HAP-1 (cell line): ENCODE results near the gene MEI4.
"Not testable (repeated sequence)": the region's sequence is repeated elsewhere in the genome, so short reads cannot be mapped to it uniquely, and the experiment has no call there.

Experiments
- DNase-seq, 2 experiments: peaks; one replicate each; pipeline ENCODE4 v3.0.0-alpha.2; 2016 to 2020; ENCODE audit warnings: low spot score in 2 of 2
- H3K27me3 ChIP-seq: fragments of 250-450 bp; sonication (Bioruptor Pico); 2 replicates; pipeline ENCODE4 v1.5.1; 2020; ENCODE audit warnings: low read depth, mild to moderate bottlenecking, moderate library complexity
- H3K36me3 ChIP-seq: fragments of 250-450 bp; sonication (Bioruptor Pico); replicated peaks from 2 replicates; pipeline ENCODE4 v1.5.1; 2020; ENCODE audit warnings: mild to moderate bottlenecking
- H3K4me1 ChIP-seq: fragments of 250-450 bp; sonication (Bioruptor Pico); 2 replicates; pipeline ENCODE4 v1.5.1; 2020; ENCODE audit warnings: mild to moderate bottlenecking
- H3K4me3 ChIP-seq: fragments of 250-450 bp; sonication (Bioruptor Pico); 2 replicates; pipeline ENCODE4 v1.5.1; 2020; ENCODE audit warnings: mild to moderate bottlenecking, moderate library complexity
- H3K9me3 ChIP-seq: fragments of 250-450 bp; sonication (Bioruptor Pico); 2 replicates; pipeline ENCODE4 v1.5.1; 2020; ENCODE audit warnings: mild to moderate bottlenecking, moderate library complexity
- in situ Hi-C: fragments of 300-500 bp; cut with MboI; formaldehyde crosslinking; loops from 3 replicates; pipeline ENCODE4 v1.14.3; 2020; ENCODE audit warnings: low sequenced_read_pairs, inconsistent platforms, mixed read lengths

Gene MEI4

DNA sequence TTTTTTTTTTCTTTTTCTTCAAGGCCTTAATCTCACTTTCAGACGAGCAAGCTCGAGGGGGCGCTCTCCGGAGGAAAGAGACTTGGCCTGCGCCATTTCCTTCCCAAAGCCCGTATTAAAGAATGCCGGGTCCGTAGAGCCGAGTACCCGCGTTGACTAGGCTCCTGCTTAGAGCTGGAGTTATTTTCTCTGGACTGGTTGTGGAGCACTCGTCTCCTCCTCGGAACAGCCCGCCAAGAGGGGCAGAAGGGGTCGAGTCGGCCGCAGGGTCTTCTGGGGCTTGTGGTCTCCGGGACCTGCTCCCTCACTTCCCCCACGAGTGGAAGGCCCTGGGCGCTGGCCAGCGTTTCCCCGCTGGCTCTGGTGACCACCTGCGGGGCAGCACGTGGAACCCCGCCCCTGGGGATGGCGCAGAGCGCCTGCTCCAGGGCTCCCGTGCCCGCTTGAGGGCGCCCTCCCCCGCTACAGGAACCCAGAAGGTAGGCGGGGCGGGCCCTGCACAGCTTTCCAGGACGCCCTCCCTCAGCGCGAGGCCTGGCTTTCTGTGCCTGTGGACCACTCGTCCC is 2.7 kb upstream of the MEI4 start:
- Histone ChIP-seq H3K4me1 (no peaks in the 10 kb centered on the region), H3K9me3 (no peaks in the 10 kb centered on the region), H3K27me3 (peaks cover 5% of the 10 kb centered on the region), H3K4me3 (peak overlapping the region; percentile 11; the same call in 1 of the 2 replicates), H3K36me3 (no peaks in the 10 kb centered on the region)
- in situ Hi-C loops = no loop called here
- peak in 1 of 2 experiments; percentile 68 for DNase-seq

DNA sequence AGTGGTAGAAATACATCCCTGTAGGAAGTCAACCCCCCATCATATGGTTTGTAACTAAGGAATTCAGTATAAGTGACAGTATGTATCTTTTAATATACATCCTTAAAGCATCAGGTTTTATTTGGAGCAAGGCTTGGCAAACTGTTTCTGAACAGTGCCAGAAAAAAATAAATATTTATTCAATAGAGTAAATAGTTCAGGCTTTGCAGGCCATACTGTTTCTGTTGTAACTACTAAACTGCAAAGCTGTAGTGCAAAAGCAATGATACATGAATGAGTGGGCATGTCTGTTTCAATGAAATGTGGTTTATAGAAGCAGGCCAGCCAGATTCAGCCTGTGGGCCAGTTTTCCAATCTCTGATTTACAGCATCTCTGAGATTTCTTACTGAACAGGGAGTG is 977 bp downstream of the MEI4 start:
- Histone ChIP-seq H3K4me3 (no peak overlapping the region), H3K4me1 (no peaks in the 10 kb centered on the region), H3K27me3 (no peaks in the 10 kb centered on the region), H3K36me3 (no peaks in the 10 kb centered on the region), H3K9me3 (no peaks in the 10 kb centered on the region)
- no peak for DNase-seq
- in situ Hi-C loops = no loop called here

DNA sequence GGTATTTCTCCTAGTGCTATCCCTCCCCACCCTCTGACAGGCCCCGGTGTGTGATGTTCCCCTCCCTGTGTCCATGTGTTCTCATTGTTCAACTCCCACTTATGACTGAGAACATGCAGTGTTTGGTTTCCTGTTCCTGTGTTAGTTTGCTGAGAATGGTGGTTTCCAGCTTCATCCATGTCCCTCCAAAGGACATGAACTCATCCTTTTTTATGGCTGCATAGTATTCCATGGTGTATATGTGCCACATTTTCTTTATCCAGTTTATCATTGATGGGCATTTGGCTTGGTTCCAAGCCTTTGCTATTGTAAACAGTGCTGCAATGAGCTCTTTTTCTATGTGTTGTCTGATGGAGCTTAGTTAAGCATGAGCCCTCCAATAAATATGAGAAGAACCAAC is 2.2 kb downstream of the MEI4 start:
- H3K4me1 ChIP-seq, H3K9me3 ChIP-seq, H3K4me3 ChIP-seq, H3K27me3 ChIP-seq, in situ Hi-C loops, DNase-seq, H3K36me3 ChIP-seq: not testable (repeated sequence)

DNA sequence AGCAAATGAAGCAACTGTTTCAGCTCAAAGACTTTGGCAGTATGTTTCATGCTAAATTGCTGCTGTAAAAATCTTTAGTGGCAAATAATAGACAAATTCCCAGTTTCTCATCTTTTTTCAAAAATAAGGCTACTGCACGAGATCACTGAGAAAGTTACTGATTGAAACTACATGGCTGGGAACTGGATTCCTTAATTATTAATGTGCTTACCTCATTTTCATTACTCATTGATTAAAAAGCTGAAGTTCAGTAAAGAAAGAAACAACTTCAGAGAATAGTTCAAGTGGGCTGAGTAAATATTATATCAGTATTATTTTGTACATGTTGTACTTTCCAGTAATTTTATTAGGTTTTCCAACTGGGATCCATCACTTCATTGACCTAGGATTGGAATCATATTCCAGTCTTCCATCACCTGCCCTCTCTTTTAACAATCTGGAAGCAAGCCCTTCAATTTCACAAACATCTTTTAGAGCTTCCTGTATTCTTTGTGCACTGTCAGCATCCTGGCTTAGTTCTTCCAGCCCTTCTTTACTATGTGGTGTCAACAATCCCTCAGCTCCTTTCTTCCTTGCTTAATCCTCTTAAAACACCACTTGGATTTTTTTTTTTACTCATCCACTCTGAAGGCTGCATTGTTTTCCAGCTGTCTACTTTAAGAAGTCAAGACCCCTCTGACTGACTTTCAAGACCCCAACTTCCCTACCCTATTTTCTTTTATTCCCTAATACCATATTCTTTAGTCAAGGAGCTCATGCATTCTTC is 4.3 kb downstream of the MEI4 start:
- H3K9me3 ChIP-seq = no peaks in the 10 kb centered on the region
- H3K36me3 ChIP-seq = no peaks in the 10 kb centered on the region
- no peak for DNase-seq
- no peak overlapping the region for H3K4me3 ChIP-seq
- no peaks in the 10 kb centered on the region for H3K4me1 ChIP-seq
- in situ Hi-C loops = no loop called here
- no peaks in the 10 kb centered on the region for H3K27me3 ChIP-seq

DNA sequence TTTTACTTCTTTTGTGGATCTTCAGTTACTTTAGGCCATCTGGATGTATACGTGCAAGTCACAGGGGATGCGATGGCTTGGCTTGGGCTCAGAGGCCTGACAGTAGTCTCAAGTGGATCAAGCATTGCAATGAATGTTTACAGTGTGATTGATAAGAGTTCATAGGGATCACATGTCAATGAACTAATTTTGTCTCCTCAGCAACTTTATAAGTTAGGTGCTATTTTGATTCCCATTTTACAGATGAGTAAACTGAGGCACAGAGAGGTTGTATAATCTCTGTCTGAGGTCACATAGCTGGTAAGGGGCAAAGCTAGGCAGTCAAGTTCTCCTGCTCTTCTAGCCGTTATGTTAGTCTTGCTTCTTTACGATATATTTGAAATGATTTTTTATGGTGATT is 13.5 kb downstream of the MEI4 start:
- H3K36me3 ChIP-seq = no peaks in the 10 kb centered on the region
- no peaks in the 10 kb centered on the region for H3K9me3 ChIP-seq
- H3K27me3 ChIP-seq = no peaks in the 10 kb centered on the region
- H3K4me3 ChIP-seq = no peak overlapping the region
- in situ Hi-C loops = no loop called here
- H3K4me1 ChIP-seq = no peaks in the 10 kb centered on the region
- DNase-seq = no peak

DNA sequence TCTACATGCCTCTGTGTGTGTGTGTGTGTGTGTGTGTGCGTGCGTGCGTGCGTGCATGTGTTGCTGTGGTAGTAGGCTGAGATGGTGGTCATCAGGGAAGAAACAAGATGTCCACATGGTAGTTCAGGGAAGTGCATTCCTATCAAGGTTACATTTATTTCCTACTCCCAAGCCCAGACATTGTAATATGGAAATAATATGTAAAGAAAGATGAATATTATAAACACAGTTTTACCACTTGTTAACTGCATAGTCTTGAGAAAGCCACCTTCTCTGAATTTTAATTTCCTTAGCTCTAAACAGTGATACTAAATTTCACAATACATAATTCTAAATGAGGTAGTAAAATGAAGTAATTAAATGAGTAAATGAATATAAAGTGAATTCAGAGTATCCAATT is 14.0 kb downstream of the MEI4 start:
- H3K27me3 ChIP-seq = no peaks in the 10 kb centered on the region
- H3K36me3 ChIP-seq = no peaks in the 10 kb centered on the region
- H3K9me3 ChIP-seq = no peaks in the 10 kb centered on the region
- H3K4me1 ChIP-seq = no peaks in the 10 kb centered on the region
- no peak for DNase-seq
- no peak overlapping the region for H3K4me3 ChIP-seq
- in situ Hi-C loops = no loop called here

DNA sequence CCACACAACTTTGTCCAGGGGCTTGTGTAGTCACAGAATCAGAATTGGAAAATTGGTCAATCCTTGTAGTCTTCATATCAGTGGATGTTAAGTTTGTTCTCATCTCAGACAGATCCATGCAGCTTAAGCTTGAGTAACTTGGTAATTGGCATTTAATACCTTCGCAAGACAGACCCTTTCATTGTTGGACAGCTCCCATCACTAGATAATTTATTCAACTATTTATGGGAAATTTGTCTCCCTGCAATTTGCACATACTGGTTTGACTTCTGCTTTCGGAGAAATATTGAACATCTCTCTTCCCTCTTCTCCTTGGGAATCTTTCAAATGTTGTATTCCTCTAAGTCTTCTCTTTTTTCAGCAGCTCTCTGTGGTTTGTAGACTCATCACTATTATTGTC is 17.1 kb downstream of the MEI4 start:
- no peak overlapping the region for H3K4me3 ChIP-seq

DNA sequence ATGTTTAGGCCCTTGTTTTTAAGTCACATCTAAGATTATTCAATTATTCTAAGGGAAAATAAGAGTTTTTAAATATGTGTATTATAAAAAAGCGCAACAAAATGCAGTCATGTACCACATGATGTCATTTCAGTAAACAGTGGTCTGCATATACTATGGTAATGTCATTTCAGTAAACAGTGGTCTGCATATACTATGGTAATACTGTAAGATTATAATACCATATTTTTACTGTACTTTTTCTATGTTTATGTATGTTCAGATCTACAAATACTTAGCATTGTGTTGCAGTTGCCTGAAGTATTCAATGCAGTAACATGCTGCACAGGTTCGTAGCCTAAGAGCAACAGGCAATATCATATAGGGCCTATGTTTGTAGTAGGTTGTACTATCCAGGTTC is 21.4 kb downstream of the MEI4 start:
- DNase-seq = no peak
- Histone ChIP-seq H3K9me3 (no peaks in the 10 kb centered on the region), H3K27me3 (no peaks in the 10 kb centered on the region), H3K4me1 (no peaks in the 10 kb centered on the region), H3K4me3 (no peak overlapping the region), H3K36me3 (no peaks in the 10 kb centered on the region)
- in situ Hi-C loops = no loop called here

More for the DNA sequence above, 17.1 kb downstream of the MEI4 start:
- no peaks in the 10 kb centered on the region for H3K4me1 ChIP-seq
- H3K9me3 ChIP-seq = no peaks in the 10 kb centered on the region
- no peaks in the 10 kb centered on the region for H3K27me3 ChIP-seq
- no peak for DNase-seq
- in situ Hi-C loops = no loop called here
- H3K36me3 ChIP-seq = no peaks in the 10 kb centered on the region

DNA sequence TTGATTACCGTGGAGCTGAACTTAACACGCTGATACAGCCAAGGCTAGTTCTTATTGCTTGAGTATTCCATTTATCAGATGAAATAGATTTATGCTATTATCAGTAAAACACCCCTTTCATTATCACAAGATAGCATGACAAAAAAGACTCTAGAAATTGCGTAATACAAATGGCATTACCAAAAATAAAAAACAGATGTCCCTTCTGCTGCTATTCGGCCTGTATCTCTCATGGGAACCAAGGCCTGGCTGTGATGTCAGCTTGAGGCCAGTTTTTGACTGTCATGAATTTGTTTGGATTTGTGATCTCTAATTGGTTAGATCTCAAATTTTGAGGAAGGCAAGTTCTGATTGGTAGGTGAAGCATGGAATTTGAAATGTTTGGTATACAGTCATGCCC is 25.2 kb downstream of the MEI4 start:
- no peak for DNase-seq
- no peaks in the 10 kb centered on the region for H3K4me1 ChIP-seq
- in situ Hi-C loops = no loop called here
- no peaks in the 10 kb centered on the region for H3K9me3 ChIP-seq
- H3K4me3 ChIP-seq = no peak overlapping the region
- no peaks in the 10 kb centered on the region for H3K27me3 ChIP-seq
- no peaks in the 10 kb centered on the region for H3K36me3 ChIP-seq

DNA sequence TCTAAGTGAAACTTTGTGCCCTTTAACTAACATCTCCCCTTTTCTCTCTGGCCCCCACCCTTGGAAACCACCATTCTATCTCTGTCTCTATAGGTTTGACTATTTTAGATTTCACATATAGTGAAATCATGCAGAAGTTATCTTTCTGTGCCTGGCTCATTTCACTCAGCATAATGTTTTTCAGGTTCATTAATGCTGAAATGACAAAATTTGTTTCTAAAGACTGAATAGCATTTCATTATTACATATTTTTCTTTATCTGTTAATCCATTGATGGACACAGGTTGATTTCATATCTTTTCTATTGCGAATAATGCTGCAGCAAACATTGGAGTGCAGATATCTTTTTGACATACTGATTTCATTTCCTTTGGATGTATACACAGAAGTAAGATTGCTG is 30.7 kb downstream of the MEI4 start:
- no peaks in the 10 kb centered on the region for H3K9me3 ChIP-seq
- H3K36me3 ChIP-seq = no peaks in the 10 kb centered on the region
- H3K27me3 ChIP-seq = no peaks in the 10 kb centered on the region
- H3K4me1 ChIP-seq = no peaks in the 10 kb centered on the region
- in situ Hi-C loops = no loop called here
- no peak overlapping the region for H3K4me3 ChIP-seq
- DNase-seq = no peak

DNA sequence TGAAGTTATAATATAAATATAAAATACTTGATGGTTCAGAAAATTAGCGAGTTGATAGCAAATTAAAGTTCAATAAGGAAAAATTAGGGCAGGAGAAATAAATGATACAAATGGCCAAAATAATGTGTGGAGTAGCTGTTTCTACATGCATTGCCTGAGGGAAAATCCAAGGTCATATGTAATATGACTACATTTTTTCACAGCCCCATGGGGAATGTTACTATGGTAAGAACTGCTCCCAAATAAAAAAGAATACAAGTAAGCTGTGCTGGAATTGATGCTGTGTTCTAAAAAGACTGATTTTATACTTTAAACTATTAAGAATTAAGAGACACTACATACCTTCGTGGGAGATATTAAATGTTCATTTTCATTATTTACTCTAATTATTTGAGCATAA is 34.1 kb downstream of the MEI4 start:
- H3K27me3 ChIP-seq = no peaks in the 10 kb centered on the region
- no peaks in the 10 kb centered on the region for H3K9me3 ChIP-seq
- no peak for DNase-seq
- in situ Hi-C loops = no loop called here
- H3K4me3 ChIP-seq = no peak overlapping the region
- H3K4me1 ChIP-seq = no peaks in the 10 kb centered on the region
- H3K36me3 ChIP-seq = no peaks in the 10 kb centered on the region

DNA sequence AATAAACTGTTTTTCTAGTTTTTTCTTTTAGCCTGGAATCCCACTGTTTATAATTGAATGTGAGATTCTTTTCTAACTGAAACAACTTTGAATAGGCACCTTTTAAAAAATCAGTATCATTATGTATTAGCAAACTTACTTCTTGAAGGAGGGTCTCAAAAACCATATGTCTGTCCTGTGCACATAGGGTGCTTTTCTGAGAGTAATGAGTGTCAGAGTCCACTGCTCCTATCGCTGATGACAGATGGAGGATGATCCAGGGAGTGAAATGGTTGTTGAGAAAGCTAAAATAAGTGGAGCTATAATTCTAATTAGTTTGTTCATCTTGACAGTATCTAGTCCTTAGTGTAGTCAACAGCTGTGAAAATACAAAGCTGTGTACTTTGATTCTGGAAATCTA is 35.8 kb downstream of the MEI4 start:
- Histone ChIP-seq H3K9me3 (no peaks in the 10 kb centered on the region), H3K36me3 (no peaks in the 10 kb centered on the region), H3K4me1 (no peaks in the 10 kb centered on the region), H3K27me3 (no peaks in the 10 kb centered on the region), H3K4me3 (no peak overlapping the region)
- in situ Hi-C loops = no loop called here
- no peak for DNase-seq

DNA sequence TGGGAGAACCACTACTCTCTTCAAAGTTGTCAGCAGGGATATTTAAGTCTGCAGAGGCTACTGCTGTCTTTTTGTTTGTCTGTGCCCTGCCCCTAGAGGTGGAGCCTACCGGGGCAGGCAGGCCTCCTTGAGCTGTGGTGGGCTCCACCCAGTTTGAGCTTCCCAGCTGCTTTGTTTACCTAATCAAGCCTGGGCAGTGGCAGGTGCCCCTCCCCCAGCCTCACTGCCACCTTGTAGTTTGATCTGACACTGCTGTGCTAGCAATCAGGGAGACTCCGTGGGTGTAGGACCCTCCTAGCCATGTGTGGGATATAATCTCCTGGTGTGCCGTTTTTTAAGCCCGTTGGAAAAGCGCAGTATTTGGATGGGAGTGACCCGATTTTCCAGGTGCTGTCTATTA is 47.3 kb downstream of the MEI4 start:
- in situ Hi-C loops, H3K27me3 ChIP-seq, H3K4me1 ChIP-seq, H3K4me3 ChIP-seq, H3K36me3 ChIP-seq, H3K9me3 ChIP-seq: not testable (repeated sequence)
- DNase-seq = peak in 1 of 2 experiments; percentile 10

DNA sequence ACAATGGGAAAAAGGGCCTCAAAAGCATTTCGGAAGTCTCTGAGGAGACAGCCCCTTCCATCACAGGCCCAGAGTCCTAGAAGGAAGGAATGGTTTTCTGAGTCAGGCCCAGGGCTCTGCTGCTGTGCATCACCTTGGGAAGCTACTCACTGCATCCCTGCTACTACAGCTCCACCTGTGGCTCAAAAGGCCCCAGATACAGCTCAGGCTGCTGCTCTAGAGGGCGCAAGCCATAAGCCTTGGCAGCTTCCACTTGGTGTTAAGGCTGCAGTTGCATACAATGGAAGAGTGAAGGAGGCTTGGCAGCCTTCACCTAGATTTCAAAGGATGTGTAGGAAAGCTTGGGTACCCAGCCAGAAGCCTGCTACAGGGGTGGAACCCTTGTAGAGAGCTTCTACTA is 54.8 kb downstream of the MEI4 start:
- in situ Hi-C loops = no loop called here
- Histone ChIP-seq H3K4me3 (no peak overlapping the region), H3K4me1 (no peaks in the 10 kb centered on the region), H3K9me3 (no peaks in the 10 kb centered on the region), H3K27me3 (no peaks in the 10 kb centered on the region), H3K36me3 (no peaks in the 10 kb centered on the region)
- no peak for DNase-seq

DNA sequence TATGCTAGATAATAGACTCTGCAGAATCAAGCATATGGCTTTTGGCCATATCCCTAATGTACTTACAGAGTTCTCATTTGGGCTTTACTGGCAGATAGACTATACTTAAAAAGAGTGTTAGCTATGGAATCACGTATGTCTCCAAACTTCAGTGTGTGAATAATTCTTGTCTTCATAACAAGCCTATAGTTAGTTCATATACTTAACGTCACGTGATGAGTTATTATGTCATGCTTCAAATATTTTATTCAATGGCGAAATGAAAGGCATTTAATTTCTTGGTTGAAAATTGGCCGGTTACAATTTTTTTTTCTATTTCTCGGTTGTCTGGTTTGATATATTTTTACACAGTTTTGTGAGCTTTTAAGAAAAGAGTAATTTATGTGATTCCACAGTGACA is 62.7 kb downstream of the MEI4 start:
- in situ Hi-C loops = no loop called here
- no peaks in the 10 kb centered on the region for H3K27me3 ChIP-seq
- peaks cover 5% of the 10 kb centered on the region for H3K4me1 ChIP-seq
- no peaks in the 10 kb centered on the region for H3K9me3 ChIP-seq
- DNase-seq = no peak
- H3K4me3 ChIP-seq = no peak overlapping the region
- H3K36me3 ChIP-seq = no peaks in the 10 kb centered on the region
